ENCODE results near the gene LRRC8C. TPM values are rescaled to one million over a fixed set of nuclear protein-coding genes. Genes with fewer than 3 reads are reported as not detected.

The LRRC8C gene
- total RNA-seq, 2 donors from 2014 or later = 2.5 to 5.5 TPM

DNA sequence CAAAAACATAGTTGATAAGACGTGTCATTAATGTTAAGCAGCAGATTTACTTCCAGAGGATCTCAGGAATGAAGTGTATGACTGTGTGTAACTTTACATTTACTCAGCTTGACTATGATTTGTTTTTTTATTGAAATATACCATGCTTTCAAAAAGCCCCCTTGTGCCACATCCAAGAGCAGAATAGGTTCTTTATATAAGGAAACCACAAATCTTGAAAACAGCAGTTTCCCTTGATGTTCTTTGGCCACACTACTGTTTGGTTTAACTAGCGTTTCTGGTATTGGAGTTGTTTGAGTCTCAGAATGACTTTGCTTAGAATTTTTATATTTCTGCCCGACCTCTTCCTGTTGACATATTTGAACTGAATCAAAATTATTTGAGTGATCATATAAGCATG lies 25.0 kb downstream of the LRRC8C start:
- H3K27me3 ChIP-seq (ENCODE audit: control insufficient read depth, insufficient read depth, low read length, poor library complexity, severe bottlenecking) = no peaks in the 10 kb centered on the region
- H3K27ac Mint-ChIP-seq = no peak overlapping the region

DNA sequence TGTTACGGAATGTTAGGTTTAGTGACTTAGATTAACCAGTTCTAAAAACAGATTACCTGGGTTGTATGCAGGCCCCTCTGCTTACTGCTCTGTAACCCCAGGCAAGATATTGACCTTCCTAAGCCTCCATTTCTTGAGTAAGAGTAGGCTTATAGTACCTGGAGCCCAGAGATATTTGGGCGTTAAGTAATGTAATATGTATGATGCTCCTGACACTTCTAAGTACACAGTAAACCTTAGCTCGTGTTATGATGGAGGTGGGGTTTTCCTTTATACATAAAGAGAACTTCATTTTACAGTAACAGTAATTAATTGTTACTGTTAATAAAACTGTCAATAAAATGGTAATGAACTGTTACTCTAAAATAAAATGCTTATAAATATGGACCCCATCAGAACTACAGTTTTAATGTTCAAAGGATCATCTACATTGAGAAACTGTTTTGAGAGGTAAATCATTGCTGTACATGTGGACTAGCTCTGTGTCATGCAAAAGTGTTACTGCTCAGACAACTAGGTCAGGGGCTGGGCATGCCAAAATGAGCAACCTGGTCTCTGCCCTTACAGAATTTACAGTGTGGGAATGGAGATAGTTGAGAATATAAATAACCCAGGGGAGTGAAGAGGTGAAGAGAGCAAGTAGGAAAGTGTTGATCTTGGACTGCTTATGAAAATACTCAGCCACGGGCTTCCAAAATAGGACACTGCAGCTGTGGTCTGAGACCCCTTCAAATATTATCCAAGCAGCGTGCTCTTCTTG lies 26.6 kb downstream of the LRRC8C start:
- Histone ChIP-seq H3K27ac (ENCODE audit: low read depth, low read length) (no peak overlapping the region), H3K4me3 (ENCODE audit: low read length) (no peak overlapping the region), H3K36me3 (ENCODE audit: control insufficient read depth, insufficient read depth, low read length) (no peaks in the 10 kb centered on the region), H3K27me3 (ENCODE audit: control insufficient read depth, insufficient read depth, low read length, poor library complexity, severe bottlenecking) (no peaks in the 10 kb centered on the region), H3K9ac (ENCODE audit: extremely low read depth, low read length, poor library complexity, severe bottlenecking) (no peak overlapping the region), H3K4me1 (ENCODE audit: control insufficient read depth, insufficient read depth, low read length) (no peaks in the 10 kb centered on the region), H3K9me3 (ENCODE audit: control insufficient read depth, low read length) (no peaks in the 10 kb centered on the region)
- no peak overlapping the region for H3K27ac Mint-ChIP-seq
- no peak overlapping the region for H3K4me3 Mint-ChIP-seq
- no peaks in the 10 kb centered on the region for H3K36me3 Mint-ChIP-seq (ENCODE audit: low read depth)
- H3K9me3 Mint-ChIP-seq = peaks cover 14% of the 10 kb centered on the region
- H3K4me1 Mint-ChIP-seq = no peaks in the 10 kb centered on the region
- H3K27me3 Mint-ChIP-seq (ENCODE audit: insufficient read depth) = no peaks in the 10 kb centered on the region
- WGBS, 2 experiments (ENCODE audit: insufficient coverage in 1 of 2, insufficient read length in 1 of 2) = 70 to 82% methylated on average over 2 to 4 of the region's 5 CpGs
- TF ChIP-seq CTCF (conservative IDR thresholded peaks at IDR 0.05) = no peak
- no peak for DNase-seq

More for the DNA sequence above, 25.0 kb downstream of the LRRC8C start:
- Mint-ChIP-seq H3K4me3 (no peak overlapping the region), H3K4me1 (no peaks in the 10 kb centered on the region), H3K9me3 (peaks cover 2% of the 10 kb centered on the region), H3K27me3 (ENCODE audit: insufficient read depth) (no peaks in the 10 kb centered on the region), H3K36me3 (ENCODE audit: low read depth) (no peaks in the 10 kb centered on the region)
- WGBS, 2 experiments (ENCODE audit: insufficient coverage in 1 of 2, insufficient read length in 1 of 2) = 50 to 100% methylated on average over 1 to 3 of the region's 3 CpGs
- Histone ChIP-seq H3K27ac (ENCODE audit: low read depth, low read length) (no peak overlapping the region), H3K36me3 (ENCODE audit: control insufficient read depth, insufficient read depth, low read length) (no peaks in the 10 kb centered on the region), H3K9me3 (ENCODE audit: control insufficient read depth, low read length) (no peaks in the 10 kb centered on the region), H3K9ac (ENCODE audit: extremely low read depth, low read length, poor library complexity, severe bottlenecking) (no peak overlapping the region), H3K4me3 (ENCODE audit: low read length) (no peak overlapping the region), H3K4me1 (ENCODE audit: control insufficient read depth, insufficient read depth, low read length) (no peaks in the 10 kb centered on the region)
- no peak for DNase-seq
- TF ChIP-seq CTCF (conservative IDR thresholded peaks at IDR 0.05) = no peak

GRCh38 chr1:89660224-89661061 lies 27.5 kb downstream of the LRRC8C start:
- peaks cover 18% of the 10 kb centered on the region for H3K9me3 Mint-ChIP-seq
- TF ChIP-seq CTCF (conservative IDR thresholded peaks at IDR 0.05) = no peak
- Histone ChIP-seq H3K27me3 (ENCODE audit: control insufficient read depth, insufficient read depth, low read length, poor library complexity, severe bottlenecking) (no peaks in the 10 kb centered on the region), H3K9me3 (ENCODE audit: control insufficient read depth, low read length) (no peaks in the 10 kb centered on the region), H3K27ac (ENCODE audit: low read depth, low read length) (no peak overlapping the region), H3K4me1 (ENCODE audit: control insufficient read depth, insufficient read depth, low read length) (no peaks in the 10 kb centered on the region), H3K9ac (ENCODE audit: extremely low read depth, low read length, poor library complexity, severe bottlenecking) (no peak overlapping the region), H3K4me3 (ENCODE audit: low read length) (no peak overlapping the region), H3K36me3 (ENCODE audit: control insufficient read depth, insufficient read depth, low read length) (no peaks in the 10 kb centered on the region)
- H3K27me3 Mint-ChIP-seq (ENCODE audit: insufficient read depth) = no peaks in the 10 kb centered on the region
- H3K27ac Mint-ChIP-seq = no peak overlapping the region
- no peaks in the 10 kb centered on the region for H3K36me3 Mint-ChIP-seq (ENCODE audit: low read depth)
- no peak for DNase-seq
- 89 to 100% methylated on average over 2 to 3 of the region's 3 CpGs for WGBS, 2 experiments (ENCODE audit: insufficient coverage in 1 of 2, insufficient read length in 1 of 2)
- no peak overlapping the region for H3K4me3 Mint-ChIP-seq
- H3K4me1 Mint-ChIP-seq = no peaks in the 10 kb centered on the region
